GM19463 (cell line): ENCODE measurements around the gene STAB2.

Experiments
- ATAC-seq: cut with Tn5 transposase; IDR thresholded peaks from one replicate; pipeline ENCODE4 v1.9.1; 2021; ENCODE audit warnings: mild to moderate bottlenecking, moderate library complexity; ENCODE audit not compliant: unreplicated experiment

The STAB2 gene

GRCh38 chr12:103779410-103780092, 192.5 kb downstream of the STAB2 start:
- no peak for ATAC-seq

GRCh38 chr12:103780093-103780440, 193.0 kb downstream of the STAB2 start:
- no peak for ATAC-seq

- ATAC-seq: no peak
These were observed 193.9 kb downstream of the STAB2 start for GRCh38 chr12:103780992-103781391.

GRCh38 chr12:103782399-103782798, 195.3 kb downstream of the STAB2 start:
- no peak for ATAC-seq

- no peak for ATAC-seq
These were observed 196.9 kb downstream of the STAB2 start for GRCh38 chr12:103783744-103784664.

GRCh38 chr12:103785243-103786031, 198.4 kb downstream of the STAB2 start:
- ATAC-seq: no peak

- ATAC-seq: no peak
These were observed 199.1 kb downstream of the STAB2 start for GRCh38 chr12:103786201-103786600.

- ATAC-seq: no peak
These were observed 204.4 kb downstream of the STAB2 start for GRCh38 chr12:103791350-103791920.

- ATAC-seq: no peak
These were observed 206.0 kb downstream of the STAB2 start for GRCh38 chr12:103793046-103793445.

GRCh38 chr12:103793512-103794045, 206.5 kb downstream of the STAB2 start:
- ATAC-seq: no peak

- no peak for ATAC-seq
These were observed 207.5 kb downstream of the STAB2 start for GRCh38 chr12:103794309-103795213.

- no peak for ATAC-seq
These were observed 211.5 kb downstream of the STAB2 start for GRCh38 chr12:103798586-103798985.

GRCh38 chr12:103799504-103799856, 212.4 kb downstream of the STAB2 start:
- no peak for ATAC-seq

- ATAC-seq: no peak
These were observed 213.0 kb downstream of the STAB2 start for GRCh38 chr12:103799857-103800771.

GRCh38 chr12:103801709-103802585, 214.9 kb downstream of the STAB2 start:
- no peak for ATAC-seq

GRCh38 chr12:103802586-103802886, 215.5 kb downstream of the STAB2 start:
- no peak for ATAC-seq

GRCh38 chr12:103803847-103804246, 216.8 kb downstream of the STAB2 start:
- no peak for ATAC-seq
